Nephron progenitor cell (in vitro differentiated cells): ENCODE results near the gene LCT.
"Not testable (repeated sequence)": the region's sequence is repeated elsewhere in the genome, so short reads cannot be mapped to it uniquely, and the experiment has no call there.

Experiments used
- DNase-seq: peaks from one replicate; pipeline ENCODE4 v3.0.0; 2021
- H3K27ac Mint-ChIP-seq: 2 replicates; pipeline ENCODE4 v1.8.0; 2021; ENCODE audit warnings: mild to moderate bottlenecking, moderate library complexity, mixed read lengths
- H3K27me3 Mint-ChIP-seq: 2 replicates; pipeline ENCODE4 v1.8.0; 2021; ENCODE audit warnings: mild to moderate bottlenecking, low read depth, mixed read lengths; ENCODE audit not compliant: poor library complexity
- H3K36me3 Mint-ChIP-seq: 2 replicates; pipeline ENCODE4 v1.8.0; 2021; ENCODE audit warnings: low read depth, mixed read lengths
- H3K4me1 Mint-ChIP-seq: 2 replicates; pipeline ENCODE4 v1.8.0; 2021; ENCODE audit warnings: mixed read lengths
- H3K4me3 Mint-ChIP-seq: 2 replicates; pipeline ENCODE4 v1.8.0; 2021; ENCODE audit warnings: mild to moderate bottlenecking, moderate library complexity, mixed read lengths
- H3K9me3 Mint-ChIP-seq: 2 replicates; pipeline ENCODE4 v1.8.0; 2021; ENCODE audit warnings: mild to moderate bottlenecking, moderate library complexity, mixed read lengths
- CTCF ChIP-seq: fragments of 200-600 bp; sonication (generic); IDR thresholded peaks from 2 replicates; pipeline ENCODE4 v1.5.0; 2021; ENCODE audit warnings: antibody characterized with exemption

The LCT gene

GRCh38 chr2:135836596-135837270 is at the start of gene LCT:
TSS of gene LCT (minus strand) at chr2:135837184. CDS start at chr2:135837169, 15 bp downstream.
- H3K36me3 Mint-ChIP-seq: peaks cover 22% of the 10 kb centered on the region
- peaks cover 8% of the 10 kb centered on the region for H3K9me3 Mint-ChIP-seq
- no peak within 1 kb of the TSS for H3K4me3 Mint-ChIP-seq
- no peak for TF ChIP-seq CTCF
- DNase-seq: no peak
- no peak within 1 kb of the TSS for H3K27ac Mint-ChIP-seq
- peaks cover 30% of the 10 kb centered on the region for H3K4me1 Mint-ChIP-seq
- peaks cover 3% of the 10 kb centered on the region for H3K27me3 Mint-ChIP-seq

- H3K27ac Mint-ChIP-seq: no peak overlapping the region
- no peak for DNase-seq
- no peak overlapping the region for H3K4me3 Mint-ChIP-seq
- H3K4me1 Mint-ChIP-seq: peaks cover 34% of the 10 kb centered on the region
- H3K9me3 Mint-ChIP-seq: peaks cover 24% of the 10 kb centered on the region
- H3K27me3 Mint-ChIP-seq: peaks cover 3% of the 10 kb centered on the region
- peaks cover 4% of the 10 kb centered on the region for H3K36me3 Mint-ChIP-seq
- no peak for TF ChIP-seq CTCF
These were observed 48.7 kb upstream of the LCT start for GRCh38 chr2:135885709-135886108.

- Mint-ChIP-seq H3K36me3 (peaks cover 7% of the 10 kb centered on the region), H3K27me3 (peaks cover 9% of the 10 kb centered on the region), H3K9me3 (peaks cover 12% of the 10 kb centered on the region), H3K27ac (no peak overlapping the region), H3K4me1 (peaks cover 34% of the 10 kb centered on the region), H3K4me3 (no peak overlapping the region)
- no peak for TF ChIP-seq CTCF
- DNase-seq: no peak
These were observed 45.4 kb upstream of the LCT start for GRCh38 chr2:135882415-135882814.

- Mint-ChIP-seq H3K4me3 (peak overlapping the region; percentile 82), H3K36me3 (peaks cover 29% of the 10 kb centered on the region), H3K4me1 (peaks cover 35% of the 10 kb centered on the region), H3K9me3 (peaks cover 13% of the 10 kb centered on the region)
- DNase-seq, H3K27me3 Mint-ChIP-seq, H3K27ac Mint-ChIP-seq: not testable (repeated sequence)
These were observed 39.8 kb upstream of the LCT start for GRCh38 chr2:135876770-135877169.

- Mint-ChIP-seq H3K4me1 (peaks cover 35% of the 10 kb centered on the region), H3K9me3 (peaks cover 13% of the 10 kb centered on the region), H3K27me3 (peaks cover 6% of the 10 kb centered on the region), H3K36me3 (peaks cover 35% of the 10 kb centered on the region), H3K4me3 (peak within 1 kb of the TSS; percentile 87), H3K27ac (peak within 1 kb of the TSS; percentile 92)
- peak; percentile 96 for DNase-seq
- no peak for TF ChIP-seq CTCF
These were observed 39.2 kb upstream of the LCT start, which contains the start of gene MCM6 for GRCh38 chr2:135876066-135876711. TSS of gene MCM6 (minus strand) at chr2:135876443. CDS start at chr2:135876365, 78 bp downstream.

- DNase-seq: peak; percentile 64
- peak overlapping the region; percentile 92 for H3K27ac Mint-ChIP-seq
- no peak for TF ChIP-seq CTCF
- H3K9me3 Mint-ChIP-seq: peaks cover 13% of the 10 kb centered on the region
- peak overlapping the region; percentile 87 for H3K4me3 Mint-ChIP-seq
- H3K27me3 Mint-ChIP-seq: peaks cover 6% of the 10 kb centered on the region
- peaks cover 41% of the 10 kb centered on the region for H3K36me3 Mint-ChIP-seq
- H3K4me1 Mint-ChIP-seq: peaks cover 35% of the 10 kb centered on the region
These were observed 38.6 kb upstream of the LCT start for GRCh38 chr2:135875491-135876065.
